Liver (tissue), 9 donors: ENCODE results near the gene CHN2. TPM values are rescaled to one million over a fixed set of nuclear protein-coding genes. Genes with fewer than 3 reads are reported as not detected.

Experiments used
- DNase-seq: peaks from one replicate; pipeline ENCODE4 v3.0.0-alpha.2; 2017; ENCODE audit warnings: low spot score
- H3K27ac ChIP-seq, 2 donors: one replicate each; pipeline ENCODE4 v1.7.0; 2013; ENCODE audit warnings: inconsistent platforms in 2 of 2, low read length in 2 of 2, control low read depth in 1 of 2, low read depth in 1 of 2, mild to moderate bottlenecking in 1 of 2
- H3K27me3 ChIP-seq, 4 donors: one replicate each; pipeline versions ENCODE4 v1.6.1 to v1.7.0; 2013; ENCODE audit warnings: low read length in 3 of 4, inconsistent platforms in 1 of 4, mild to moderate bottlenecking in 1 of 4, moderate library complexity in 1 of 4; ENCODE audit not compliant: control insufficient read depth in 4 of 4, insufficient read depth in 4 of 4
- H3K36me3 ChIP-seq, 4 donors: one replicate each; pipeline versions ENCODE4 v1.6.1 to v1.7.0; 2013; ENCODE audit warnings: low read length in 3 of 4, mild to moderate bottlenecking in 3 of 4, low read depth in 1 of 4, moderate library complexity in 1 of 4; ENCODE audit not compliant: control insufficient read depth in 4 of 4, insufficient read depth in 3 of 4
- H3K4me1 ChIP-seq, 4 donors: one replicate each; pipeline versions ENCODE4 v1.6.1 to v1.7.0; 2013; ENCODE audit warnings: low read length in 3 of 4, mild to moderate bottlenecking in 3 of 4, moderate library complexity in 1 of 4; ENCODE audit not compliant: control insufficient read depth in 4 of 4, insufficient read depth in 4 of 4
- H3K4me3 ChIP-seq, 3 donors: one replicate each; pipeline versions ENCODE4 v1.6.1 to v1.7.0; 2013; ENCODE audit warnings: low read length in 3 of 3, control low read depth in 1 of 3, low read depth in 1 of 3, mild to moderate bottlenecking in 1 of 3
- H3K9ac ChIP-seq, 2 donors: one replicate each; pipeline ENCODE4 v1.7.0; 2013; ENCODE audit warnings: low read length in 2 of 2, mild to moderate bottlenecking in 2 of 2, moderate library complexity in 2 of 2, control low read depth in 1 of 2, low read depth in 1 of 2
- H3K9me3 ChIP-seq, 4 donors: one replicate each; pipeline versions ENCODE4 v1.6.1 to v1.7.0; 2013; ENCODE audit warnings: low read length in 3 of 4; ENCODE audit not compliant: control insufficient read depth in 4 of 4
- EGR1 ChIP-seq, 2 donors: IDR thresholded peaks; 2 replicates each; pipeline ENCODE4 v1.6.1; 2016 to 2018; ENCODE audit warnings: antibody characterized with exemption in 2 of 2, low read depth in 2 of 2
- FOXA1 ChIP-seq: IDR thresholded peaks from 2 replicates; pipeline ENCODE4 v1.6.1; 2016; ENCODE audit warnings: antibody characterized with exemption
- HNF4G ChIP-seq: IDR thresholded peaks from 2 replicates; pipeline ENCODE4 v1.6.1; 2016; ENCODE audit warnings: antibody characterized with exemption
- NR2F2 ChIP-seq: IDR thresholded peaks from 2 replicates; pipeline ENCODE4 v1.6.1; 2016; ENCODE audit warnings: antibody characterized with exemption
- RAD21 ChIP-seq, 2 donors: IDR thresholded peaks; 2 replicates each; pipeline ENCODE4 v1.6.1; 2016; ENCODE audit warnings: antibody characterized with exemption in 2 of 2, mild to moderate bottlenecking in 2 of 2
- SP1 ChIP-seq: IDR thresholded peaks from 2 replicates; pipeline ENCODE4 v1.6.1; 2018; ENCODE audit warnings: antibody characterized with exemption, mild to moderate bottlenecking
- TAF1 ChIP-seq: conservative IDR thresholded peaks from 2 replicates; pipeline ENCODE4 v1.6.1; 2016; ENCODE audit warnings: antibody characterized with exemption, mild to moderate bottlenecking
- YY1 ChIP-seq: IDR thresholded peaks from 2 replicates; pipeline ENCODE4 v1.6.1; 2016; ENCODE audit warnings: antibody characterized with exemption, mild to moderate bottlenecking
- WGBS: extraction: QIAGEN DNeasy Blood & Tissue Kit; methylation state at CpG from one replicate; pipeline ENCODE4 v1.1.7; 2013; 5-methylcytosine and 5-hydroxymethylcytosine counted together
- polyA plus RNA-seq, 2 donors: library from polyadenylated mRNA; stranded (reverse) in 1 of 2; unstranded in 1 of 2; fragments of 200-250 nt in 1 of 2; fragments of >200 nt in 1 of 2; fragmentation: Nextera tagmentation in 1 of 2; extraction: Ambion mirVana in 1 of 2; gene quantifications; one replicate each; pipeline versions ENCODE4 v1.2.1 to v1.2.3, GENCODE V29; 2013 to 2015
- total RNA-seq, 2 donors: library from RNA; depleted of rRNA; stranded (reverse); fragments of >200 nt; gene quantifications; one replicate each; pipeline ENCODE4 v1.2.3, GENCODE V29; 2014
- TF ChIP-seq, protein P1 (sequence below): IDR thresholded peaks from 2 replicates; pipeline ENCODE4 v1.6.1; 2016; ENCODE audit warnings: antibody characterized with exemption, mild to moderate bottlenecking
- TF ChIP-seq, protein P2 (sequence below): IDR thresholded peaks from 2 replicates; pipeline ENCODE4 v1.6.1; 2016; ENCODE audit warnings: antibody characterized with exemption
- TF ChIP-seq, protein P3 (sequence below): fragments of 150-350 bp; IDR thresholded peaks from 2 replicates; pipeline ENCODE4 v1.5.1; 2017; ENCODE audit warnings: improper control_type of control experiment, low read depth, low read length; ENCODE audit not compliant: missing input control
- TF ChIP-seq, protein P4 (sequence below): IDR thresholded peaks from 2 replicates; pipeline ENCODE4 v1.6.1; 2016; ENCODE audit warnings: antibody characterized with exemption
- TF ChIP-seq, protein P5 (sequence below): IDR thresholded peaks from 2 replicates; pipeline ENCODE4 v1.6.1; 2016; ENCODE audit warnings: antibody characterized with exemption
- donor health status: healthy.
- donor health status: healthy.
- donor health status: healthy.
- donor health status: healthy.
- donor health status: healthy.

Gene CHN2
- total and polyA plus RNA-seq, 4 donors = 8.3 to 25.4 (median 17.8) TPM

DNA sequence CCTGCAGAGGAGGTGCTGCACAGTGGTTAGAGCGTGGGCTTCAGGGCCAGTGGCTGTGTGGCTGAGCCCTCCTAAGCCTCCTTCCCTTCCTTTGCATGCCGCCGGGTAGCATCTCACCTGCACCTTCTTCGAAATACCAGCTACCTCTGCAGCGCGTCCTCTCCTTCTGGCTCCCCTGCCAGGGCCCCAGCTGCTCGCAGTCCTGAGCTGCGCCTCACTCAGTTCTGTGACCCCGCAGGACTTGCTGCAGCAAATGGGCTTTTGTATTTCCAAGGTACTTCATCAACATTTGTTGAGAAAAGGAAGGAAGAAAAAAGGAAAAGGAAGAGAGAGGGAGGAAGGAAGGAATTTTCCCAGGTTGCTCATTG is 222.3 kb downstream of the CHN2 start:
- Histone ChIP-seq H3K27me3 (no peaks in the 10 kb centered on the region), H3K36me3 (no peaks in the 10 kb centered on the region), H3K27ac (no peak overlapping the region), H3K4me3 (no peak overlapping the region), H3K4me1 (peaks cover 0 to 3% (median 1%) of the 10 kb centered on the region in 4 donors), H3K9ac (no peak overlapping the region), H3K9me3 (no peaks in the 10 kb centered on the region)
- TF ChIP-seq, protein P1, sequence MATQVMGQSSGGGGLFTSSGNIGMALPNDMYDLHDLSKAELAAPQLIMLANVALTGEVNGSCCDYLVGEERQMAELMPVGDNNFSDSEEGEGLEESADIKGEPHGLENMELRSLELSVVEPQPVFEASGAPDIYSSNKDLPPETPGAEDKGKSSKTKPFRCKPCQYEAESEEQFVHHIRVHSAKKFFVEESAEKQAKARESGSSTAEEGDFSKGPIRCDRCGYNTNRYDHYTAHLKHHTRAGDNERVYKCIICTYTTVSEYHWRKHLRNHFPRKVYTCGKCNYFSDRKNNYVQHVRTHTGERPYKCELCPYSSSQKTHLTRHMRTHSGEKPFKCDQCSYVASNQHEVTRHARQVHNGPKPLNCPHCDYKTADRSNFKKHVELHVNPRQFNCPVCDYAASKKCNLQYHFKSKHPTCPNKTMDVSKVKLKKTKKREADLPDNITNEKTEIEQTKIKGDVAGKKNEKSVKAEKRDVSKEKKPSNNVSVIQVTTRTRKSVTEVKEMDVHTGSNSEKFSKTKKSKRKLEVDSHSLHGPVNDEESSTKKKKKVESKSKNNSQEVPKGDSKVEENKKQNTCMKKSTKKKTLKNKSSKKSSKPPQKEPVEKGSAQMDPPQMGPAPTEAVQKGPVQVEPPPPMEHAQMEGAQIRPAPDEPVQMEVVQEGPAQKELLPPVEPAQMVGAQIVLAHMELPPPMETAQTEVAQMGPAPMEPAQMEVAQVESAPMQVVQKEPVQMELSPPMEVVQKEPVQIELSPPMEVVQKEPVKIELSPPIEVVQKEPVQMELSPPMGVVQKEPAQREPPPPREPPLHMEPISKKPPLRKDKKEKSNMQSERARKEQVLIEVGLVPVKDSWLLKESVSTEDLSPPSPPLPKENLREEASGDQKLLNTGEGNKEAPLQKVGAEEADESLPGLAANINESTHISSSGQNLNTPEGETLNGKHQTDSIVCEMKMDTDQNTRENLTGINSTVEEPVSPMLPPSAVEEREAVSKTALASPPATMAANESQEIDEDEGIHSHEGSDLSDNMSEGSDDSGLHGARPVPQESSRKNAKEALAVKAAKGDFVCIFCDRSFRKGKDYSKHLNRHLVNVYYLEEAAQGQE = no peak
- TF ChIP-seq TAF1 (no peak), RAD21 (IDR thresholded peaks at IDR 0.05) (no peak), NR2F2 (no peak), FOXA1 (no peak), EGR1 (IDR thresholded peaks at IDR 0.05; ENCODE audit: low read depth in 2 of 2) (no peak), SP1 (no peak), HNF4G (no peak)
- TF ChIP-seq, protein P2, sequence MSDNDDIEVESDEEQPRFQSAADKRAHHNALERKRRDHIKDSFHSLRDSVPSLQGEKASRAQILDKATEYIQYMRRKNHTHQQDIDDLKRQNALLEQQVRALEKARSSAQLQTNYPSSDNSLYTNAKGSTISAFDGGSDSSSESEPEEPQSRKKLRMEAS = no peak
- TF ChIP-seq, protein P3, sequence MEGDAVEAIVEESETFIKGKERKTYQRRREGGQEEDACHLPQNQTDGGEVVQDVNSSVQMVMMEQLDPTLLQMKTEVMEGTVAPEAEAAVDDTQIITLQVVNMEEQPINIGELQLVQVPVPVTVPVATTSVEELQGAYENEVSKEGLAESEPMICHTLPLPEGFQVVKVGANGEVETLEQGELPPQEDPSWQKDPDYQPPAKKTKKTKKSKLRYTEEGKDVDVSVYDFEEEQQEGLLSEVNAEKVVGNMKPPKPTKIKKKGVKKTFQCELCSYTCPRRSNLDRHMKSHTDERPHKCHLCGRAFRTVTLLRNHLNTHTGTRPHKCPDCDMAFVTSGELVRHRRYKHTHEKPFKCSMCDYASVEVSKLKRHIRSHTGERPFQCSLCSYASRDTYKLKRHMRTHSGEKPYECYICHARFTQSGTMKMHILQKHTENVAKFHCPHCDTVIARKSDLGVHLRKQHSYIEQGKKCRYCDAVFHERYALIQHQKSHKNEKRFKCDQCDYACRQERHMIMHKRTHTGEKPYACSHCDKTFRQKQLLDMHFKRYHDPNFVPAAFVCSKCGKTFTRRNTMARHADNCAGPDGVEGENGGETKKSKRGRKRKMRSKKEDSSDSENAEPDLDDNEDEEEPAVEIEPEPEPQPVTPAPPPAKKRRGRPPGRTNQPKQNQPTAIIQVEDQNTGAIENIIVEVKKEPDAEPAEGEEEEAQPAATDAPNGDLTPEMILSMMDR = no peak
- TF ChIP-seq, protein P4, sequence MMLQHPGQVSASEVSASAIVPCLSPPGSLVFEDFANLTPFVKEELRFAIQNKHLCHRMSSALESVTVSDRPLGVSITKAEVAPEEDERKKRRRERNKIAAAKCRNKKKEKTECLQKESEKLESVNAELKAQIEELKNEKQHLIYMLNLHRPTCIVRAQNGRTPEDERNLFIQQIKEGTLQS = no peak
- TF ChIP-seq, protein P5, sequence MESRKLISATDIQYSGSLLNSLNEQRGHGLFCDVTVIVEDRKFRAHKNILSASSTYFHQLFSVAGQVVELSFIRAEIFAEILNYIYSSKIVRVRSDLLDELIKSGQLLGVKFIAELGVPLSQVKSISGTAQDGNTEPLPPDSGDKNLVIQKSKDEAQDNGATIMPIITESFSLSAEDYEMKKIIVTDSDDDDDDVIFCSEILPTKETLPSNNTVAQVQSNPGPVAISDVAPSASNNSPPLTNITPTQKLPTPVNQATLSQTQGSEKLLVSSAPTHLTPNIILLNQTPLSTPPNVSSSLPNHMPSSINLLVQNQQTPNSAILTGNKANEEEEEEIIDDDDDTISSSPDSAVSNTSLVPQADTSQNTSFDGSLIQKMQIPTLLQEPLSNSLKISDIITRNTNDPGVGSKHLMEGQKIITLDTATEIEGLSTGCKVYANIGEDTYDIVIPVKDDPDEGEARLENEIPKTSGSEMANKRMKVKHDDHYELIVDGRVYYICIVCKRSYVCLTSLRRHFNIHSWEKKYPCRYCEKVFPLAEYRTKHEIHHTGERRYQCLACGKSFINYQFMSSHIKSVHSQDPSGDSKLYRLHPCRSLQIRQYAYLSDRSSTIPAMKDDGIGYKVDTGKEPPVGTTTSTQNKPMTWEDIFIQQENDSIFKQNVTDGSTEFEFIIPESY = no peak
- WGBS = 98% methylated on average over 9 of the region's 9 CpGs
- DNase-seq = no peak

DNA sequence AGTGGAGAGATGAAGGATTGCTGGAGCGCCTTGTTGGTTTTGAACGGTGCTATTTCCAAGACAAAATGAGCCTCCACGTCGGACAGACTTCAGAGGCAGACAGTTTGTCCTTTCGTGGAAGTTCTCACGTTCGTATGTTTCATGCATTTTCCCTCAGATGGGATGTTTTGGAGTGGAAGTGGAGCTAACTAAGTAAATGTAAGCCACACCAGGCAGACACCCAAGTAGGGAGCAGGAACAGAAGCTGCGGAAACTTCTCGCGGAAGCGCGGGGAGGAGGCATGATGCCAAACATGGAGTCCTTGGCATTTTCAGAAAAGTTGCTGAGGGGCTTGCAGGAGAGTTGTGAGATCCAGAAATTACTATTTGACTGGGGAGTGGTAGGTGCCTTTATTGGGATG is 223.5 kb downstream of the CHN2 start:
- H3K27me3 ChIP-seq = no peaks in the 10 kb centered on the region
- no peak overlapping the region for H3K4me3 ChIP-seq
- no peak overlapping the region for H3K9ac ChIP-seq
- WGBS = 97% methylated on average over 12 of the region's 12 CpGs
- no peaks in the 10 kb centered on the region for H3K36me3 ChIP-seq
- H3K27ac ChIP-seq = no peak overlapping the region
- DNase-seq = no peak
- H3K4me1 ChIP-seq = no peaks in the 10 kb centered on the region
- H3K9me3 ChIP-seq = no peaks in the 10 kb centered on the region
- TF ChIP-seq YY1 = no peak
